Mammary epithelial cell (primary cell): ENCODE data around the gene SART1.

ENCODE experiments used
- EZH2 ChIP-seq: IDR thresholded peaks from 2 replicates; pipeline ENCODE4 v1.6.1; 2012; ENCODE audit warnings: low read length, inconsistent platforms, borderline replicate concordance
- TF ChIP-seq, protein P1 (sequence below), 2 donors: IDR thresholded peaks in 1 of 2; conservative IDR thresholded peaks in 1 of 2; 2 replicates each; pipeline ENCODE4 v1.5.1; 2011 to 2012; ENCODE audit warnings: inconsistent platforms in 2 of 2, low read length in 2 of 2, mild to moderate bottlenecking in 2 of 2, control low read depth in 1 of 2, low read depth in 1 of 2; ENCODE audit not compliant: insufficient read depth in 1 of 2; ENCODE audit errors: extremely low read depth in 1 of 2

DNA sequence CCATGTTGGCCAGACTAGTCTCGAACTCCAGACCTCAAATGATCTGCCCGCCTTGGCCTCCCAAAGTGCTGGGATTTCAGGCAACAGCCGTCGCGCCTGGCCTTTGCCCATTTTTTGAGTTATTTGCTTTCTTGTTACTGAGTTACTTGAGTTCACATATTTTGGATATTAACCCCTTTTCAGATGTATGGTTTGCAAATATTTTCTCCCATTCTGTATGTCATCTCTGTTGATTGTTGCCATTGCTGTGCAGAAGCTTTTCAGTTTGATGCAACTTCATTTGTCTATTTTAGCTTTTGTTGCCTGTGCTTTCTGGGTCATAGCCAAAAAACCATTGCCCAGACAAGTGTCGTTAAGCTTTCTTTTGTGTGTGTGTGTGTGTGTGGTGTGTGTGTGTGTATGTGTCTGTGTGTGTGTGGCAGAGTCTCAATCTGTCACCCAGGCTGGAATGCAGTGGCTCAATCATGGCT, 9.4 kb upstream of the SART1 start:
- TF ChIP-seq, protein P1, sequence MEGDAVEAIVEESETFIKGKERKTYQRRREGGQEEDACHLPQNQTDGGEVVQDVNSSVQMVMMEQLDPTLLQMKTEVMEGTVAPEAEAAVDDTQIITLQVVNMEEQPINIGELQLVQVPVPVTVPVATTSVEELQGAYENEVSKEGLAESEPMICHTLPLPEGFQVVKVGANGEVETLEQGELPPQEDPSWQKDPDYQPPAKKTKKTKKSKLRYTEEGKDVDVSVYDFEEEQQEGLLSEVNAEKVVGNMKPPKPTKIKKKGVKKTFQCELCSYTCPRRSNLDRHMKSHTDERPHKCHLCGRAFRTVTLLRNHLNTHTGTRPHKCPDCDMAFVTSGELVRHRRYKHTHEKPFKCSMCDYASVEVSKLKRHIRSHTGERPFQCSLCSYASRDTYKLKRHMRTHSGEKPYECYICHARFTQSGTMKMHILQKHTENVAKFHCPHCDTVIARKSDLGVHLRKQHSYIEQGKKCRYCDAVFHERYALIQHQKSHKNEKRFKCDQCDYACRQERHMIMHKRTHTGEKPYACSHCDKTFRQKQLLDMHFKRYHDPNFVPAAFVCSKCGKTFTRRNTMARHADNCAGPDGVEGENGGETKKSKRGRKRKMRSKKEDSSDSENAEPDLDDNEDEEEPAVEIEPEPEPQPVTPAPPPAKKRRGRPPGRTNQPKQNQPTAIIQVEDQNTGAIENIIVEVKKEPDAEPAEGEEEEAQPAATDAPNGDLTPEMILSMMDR (conservative IDR thresholded peaks at IDR 0.05 in 1 of 2, IDR thresholded peaks at IDR 0.05 in 1 of 2; ENCODE audit: extremely low read depth in 1 of 2, insufficient read depth in 1 of 2, low read depth in 1 of 2, low read length in 2 of 2), result no peak
- no peak for TF ChIP-seq EZH2
